ENCODE data around the gene SWAP70. TPM values are rescaled to one million over a fixed set of nuclear protein-coding genes. Genes with fewer than 3 reads are reported as not detected.
A peak's percentile ranks its signal among the peaks of the same experiment; 100 is the strongest.

SWAP70 gene
- total RNA-seq, 1 experiment from 2014 or later, result 13.0 TPM

DNA sequence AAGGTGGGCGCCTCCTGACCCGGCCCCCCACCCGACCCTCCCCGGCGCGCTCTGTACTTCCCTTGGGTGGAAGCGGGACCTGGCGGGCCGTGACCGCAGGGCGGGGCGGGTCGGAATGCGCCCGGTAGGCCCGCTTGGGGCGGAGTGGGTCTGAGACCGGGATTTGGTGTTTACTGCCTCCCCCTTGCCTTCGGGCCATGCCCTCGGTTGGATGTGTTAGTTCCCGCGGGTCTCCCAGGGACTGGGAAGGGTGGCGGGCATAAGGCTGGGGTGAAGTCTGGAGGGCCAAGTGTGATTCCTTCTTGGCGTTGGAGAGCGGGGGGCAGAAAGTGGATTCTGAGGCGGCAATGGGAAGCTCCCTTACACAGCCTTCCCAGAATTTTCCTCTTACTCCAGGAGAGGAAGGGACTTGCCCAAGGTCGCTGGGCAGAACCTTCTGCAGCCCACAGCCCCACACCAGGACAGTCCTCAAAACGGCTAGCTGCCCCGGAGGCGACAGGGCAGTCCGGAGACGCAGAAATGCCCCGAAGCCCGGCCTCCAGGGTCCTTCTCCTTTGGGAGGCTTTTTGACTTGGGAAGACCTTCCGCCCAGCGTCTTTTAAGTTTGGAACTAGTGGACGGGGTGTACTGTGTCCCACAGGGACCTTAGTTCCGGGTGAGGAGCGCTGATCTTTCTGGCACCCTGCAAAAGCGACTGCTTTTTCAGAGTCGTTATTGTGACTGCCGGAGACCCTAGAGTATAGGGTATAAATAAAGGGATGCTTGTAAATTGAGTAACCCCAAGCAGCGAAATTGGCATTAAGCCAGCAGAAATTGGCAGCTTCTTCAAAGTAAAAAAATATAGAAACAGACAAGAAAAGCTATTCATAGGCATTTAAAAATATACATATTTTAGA lies 647 bp downstream of the SWAP70 start:
- CTCF ChIA-PET, result interaction anchor here (0.5 to 1.9 kb wide), 8 partner anchors 13 to 870 kb away, joined by 3 to 6 read pairs (median 4); no protein-coding TSS in a partner anchor
- peak overlapping the region; percentile 88 for H3K27ac Mint-ChIP-seq (ENCODE audit: low read depth, unreplicated experiment)
- H3K27me3 Mint-ChIP-seq (ENCODE audit: insufficient read depth, unreplicated experiment), result no peaks in the 10 kb centered on the region
- no peaks in the 10 kb centered on the region for H3K36me3 Mint-ChIP-seq (ENCODE audit: insufficient read depth, unreplicated experiment)
- TF ChIP-seq, protein P1, sequence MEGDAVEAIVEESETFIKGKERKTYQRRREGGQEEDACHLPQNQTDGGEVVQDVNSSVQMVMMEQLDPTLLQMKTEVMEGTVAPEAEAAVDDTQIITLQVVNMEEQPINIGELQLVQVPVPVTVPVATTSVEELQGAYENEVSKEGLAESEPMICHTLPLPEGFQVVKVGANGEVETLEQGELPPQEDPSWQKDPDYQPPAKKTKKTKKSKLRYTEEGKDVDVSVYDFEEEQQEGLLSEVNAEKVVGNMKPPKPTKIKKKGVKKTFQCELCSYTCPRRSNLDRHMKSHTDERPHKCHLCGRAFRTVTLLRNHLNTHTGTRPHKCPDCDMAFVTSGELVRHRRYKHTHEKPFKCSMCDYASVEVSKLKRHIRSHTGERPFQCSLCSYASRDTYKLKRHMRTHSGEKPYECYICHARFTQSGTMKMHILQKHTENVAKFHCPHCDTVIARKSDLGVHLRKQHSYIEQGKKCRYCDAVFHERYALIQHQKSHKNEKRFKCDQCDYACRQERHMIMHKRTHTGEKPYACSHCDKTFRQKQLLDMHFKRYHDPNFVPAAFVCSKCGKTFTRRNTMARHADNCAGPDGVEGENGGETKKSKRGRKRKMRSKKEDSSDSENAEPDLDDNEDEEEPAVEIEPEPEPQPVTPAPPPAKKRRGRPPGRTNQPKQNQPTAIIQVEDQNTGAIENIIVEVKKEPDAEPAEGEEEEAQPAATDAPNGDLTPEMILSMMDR (IDR thresholded peaks at IDR 0.05; ENCODE audit: unreplicated experiment), result no peak
- no peaks in the 10 kb centered on the region for H3K9me3 Mint-ChIP-seq (ENCODE audit: unreplicated experiment)
- intact Hi-C loops (cut with micrococcal nuclease), result loop anchor here (1.0 kb wide), 1 partner anchor 84 kb away; no protein-coding TSS in a partner anchor
- BruUV-seq (replicated peaks), result no TSS peak
- H3K4me3 Mint-ChIP-seq (ENCODE audit: unreplicated experiment), result peak overlapping the region; percentile 91
- DNase-seq (ENCODE audit: unreplicated experiment), result peak; percentile 50
- peaks cover 6% of the 10 kb centered on the region for H3K4me1 Mint-ChIP-seq (ENCODE audit: insufficient read depth, unreplicated experiment)
- POLR2A ChIA-PET, result interaction anchor here (0.6 to 1.9 kb wide), 22 partner anchors 9 to 638 kb away, joined by 3 to 13 read pairs (median 5); no protein-coding TSS in a partner anchor

DNA sequence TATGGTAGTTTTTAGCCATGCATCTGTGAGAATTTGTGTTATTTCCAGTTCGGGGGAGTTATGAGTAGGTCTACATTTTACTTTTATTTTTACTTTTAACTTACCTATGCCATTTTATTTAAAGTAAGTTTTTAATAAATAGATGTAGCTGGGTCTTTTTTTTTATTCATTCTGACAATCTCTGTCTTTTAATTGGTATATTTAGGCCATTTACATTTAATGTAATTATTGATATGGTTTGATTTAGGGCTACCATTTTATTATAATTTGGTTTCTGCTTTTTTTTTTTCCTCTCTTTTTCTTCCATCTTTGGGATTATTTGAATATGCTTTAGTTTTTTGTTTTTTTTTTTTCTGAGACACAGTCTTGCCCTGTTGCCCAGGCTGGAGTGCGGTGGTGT lies 1.9 kb downstream of the SWAP70 start:
- no TSS peak for BruUV-seq (replicated peaks)
- intact Hi-C loops (cut with micrococcal nuclease), result no loop called here

DNA sequence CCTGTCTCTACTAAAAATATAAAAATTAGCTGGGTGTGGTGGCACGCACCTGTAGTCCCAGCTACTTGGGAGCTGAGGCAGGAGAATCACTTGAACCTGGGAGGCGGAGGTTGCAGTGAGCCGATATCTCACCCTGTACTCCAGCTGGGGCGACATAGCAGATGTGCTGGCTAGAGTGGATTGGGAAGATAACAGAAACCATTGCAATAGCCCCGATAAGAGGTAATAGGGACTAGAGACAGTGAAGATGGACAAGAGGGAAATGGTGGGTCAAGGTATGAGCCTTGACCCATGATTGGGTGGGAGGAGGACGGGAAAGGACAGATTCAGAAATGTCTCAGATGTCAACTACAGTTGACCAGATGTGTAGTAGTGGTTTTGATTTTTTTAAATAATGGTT lies 6.1 kb downstream of the SWAP70 start:
- intact Hi-C loops (cut with micrococcal nuclease), result no loop called here
- TF ChIP-seq, protein P1 (IDR thresholded peaks at IDR 0.05; ENCODE audit: unreplicated experiment), result no peak
- CTCF ChIA-PET, result interaction anchor here (0.6 to 1.6 kb wide), 2 partner anchors 78 to 1061 kb away, joined by 3 to 5 read pairs; no protein-coding TSS in a partner anchor
- no peaks in the 10 kb centered on the region for H3K9me3 Mint-ChIP-seq (ENCODE audit: unreplicated experiment)
- POLR2A ChIA-PET, result no interaction called here
- no peaks in the 10 kb centered on the region for H3K27me3 Mint-ChIP-seq (ENCODE audit: insufficient read depth, unreplicated experiment)
- H3K36me3 Mint-ChIP-seq (ENCODE audit: insufficient read depth, unreplicated experiment), result no peaks in the 10 kb centered on the region
- H3K27ac Mint-ChIP-seq (ENCODE audit: low read depth, unreplicated experiment), result no peak overlapping the region
- no TSS peak for BruUV-seq (replicated peaks)
- H3K4me3 Mint-ChIP-seq (ENCODE audit: unreplicated experiment), result no peak overlapping the region
- no peaks in the 10 kb centered on the region for H3K4me1 Mint-ChIP-seq (ENCODE audit: insufficient read depth, unreplicated experiment)
- no peak for DNase-seq (ENCODE audit: unreplicated experiment)

More for the DNA sequence above, 1.9 kb downstream of the SWAP70 start:
- TF ChIP-seq, protein P1 (IDR thresholded peaks at IDR 0.05; ENCODE audit: unreplicated experiment), result no peak
- ChIA-PET POLR2A (interaction anchor here (1.1 to 1.8 kb wide), 2 partner anchors 20 to 61 kb away, joined by 3 to 7 read pairs; no protein-coding TSS in a partner anchor), CTCF (no interaction called here)
- Mint-ChIP-seq H3K36me3 (ENCODE audit: insufficient read depth, unreplicated experiment) (no peaks in the 10 kb centered on the region), H3K27me3 (ENCODE audit: insufficient read depth, unreplicated experiment) (no peaks in the 10 kb centered on the region), H3K4me3 (ENCODE audit: unreplicated experiment) (peak overlapping the region; percentile 91), H3K4me1 (ENCODE audit: insufficient read depth, unreplicated experiment) (peaks cover 6% of the 10 kb centered on the region), H3K9me3 (ENCODE audit: unreplicated experiment) (no peaks in the 10 kb centered on the region), H3K27ac (ENCODE audit: low read depth, unreplicated experiment) (no peak overlapping the region)
- no peak for DNase-seq (ENCODE audit: unreplicated experiment)

DNA sequence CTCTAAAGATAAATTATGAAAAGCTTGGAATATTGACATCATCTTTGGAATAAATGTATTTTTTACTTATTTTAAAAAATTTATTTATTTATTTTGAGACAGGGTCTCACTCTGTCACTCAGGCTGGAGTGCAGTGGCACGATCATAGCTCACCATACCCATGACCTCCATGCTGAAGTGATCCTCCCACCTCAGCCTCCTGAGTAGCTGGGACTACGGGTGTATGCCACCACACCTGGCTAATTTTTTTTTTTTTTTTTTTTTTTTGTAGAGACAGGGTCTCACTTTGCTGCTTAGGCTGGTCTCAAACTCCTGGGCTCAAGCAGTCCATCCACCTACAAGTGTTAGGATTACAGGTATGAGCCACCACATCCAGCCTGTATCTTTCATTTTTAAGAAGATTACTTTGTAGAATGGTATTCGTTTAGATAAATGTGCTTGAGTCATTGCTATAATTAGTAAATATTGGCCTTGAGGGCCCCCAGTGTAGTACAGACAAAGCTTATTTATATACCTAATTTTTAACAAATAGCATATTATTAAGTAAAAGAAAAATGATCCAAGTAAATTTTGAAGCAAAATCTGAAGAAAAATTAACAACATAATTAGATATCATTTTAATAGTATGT lies 8.5 kb downstream of the SWAP70 start:
- no TSS peak for BruUV-seq (replicated peaks)
- POLR2A ChIA-PET, result interaction anchor here (1.8 kb wide), 1 partner anchor 16 kb away, joined by 7 read pairs; no protein-coding TSS in a partner anchor
- Mint-ChIP-seq H3K36me3 (ENCODE audit: insufficient read depth, unreplicated experiment) (no peaks in the 10 kb centered on the region), H3K4me1 (ENCODE audit: insufficient read depth, unreplicated experiment) (no peaks in the 10 kb centered on the region), H3K4me3 (ENCODE audit: unreplicated experiment) (no peak overlapping the region), H3K27ac (ENCODE audit: low read depth, unreplicated experiment) (no peak overlapping the region), H3K27me3 (ENCODE audit: insufficient read depth, unreplicated experiment) (no peaks in the 10 kb centered on the region), H3K9me3 (ENCODE audit: unreplicated experiment) (no peaks in the 10 kb centered on the region)
- TF ChIP-seq, protein P1 (IDR thresholded peaks at IDR 0.05; ENCODE audit: unreplicated experiment), result no peak
- intact Hi-C loops (cut with micrococcal nuclease), result no loop called here
- no peak for DNase-seq (ENCODE audit: unreplicated experiment)
- CTCF ChIA-PET, result no interaction called here
